OCI-M2 (cell line): Measurements from ENCODE around the gene COL4A3.

ENCODE experiments used
- DNase-seq: peaks from one replicate; lab custom pipeline; 2025; ENCODE audit not compliant: unreplicated experiment; lab: John Stamatoyannopoulos, UW

COL4A3 gene

GRCh38 chr2:227335713-227336112 lies 171.3 kb downstream of the COL4A3 start:
- no peak for DNase-seq

- no peak for DNase-seq
Measured at GRCh38 chr2:227337442-227337841, 173.0 kb downstream of the COL4A3 start.

- DNase-seq: no peak
Measured at GRCh38 chr2:227339098-227339599, 174.7 kb downstream of the COL4A3 start.

- DNase-seq: no peak
Measured at GRCh38 chr2:227340106-227340505, 175.7 kb downstream of the COL4A3 start.

- no peak for DNase-seq
Measured at GRCh38 chr2:227341553-227341952, 177.1 kb downstream of the COL4A3 start.

GRCh38 chr2:227344231-227344630 lies 179.8 kb downstream of the COL4A3 start:
- DNase-seq: no peak

GRCh38 chr2:227347117-227347516 lies 182.7 kb downstream of the COL4A3 start:
- no peak for DNase-seq

GRCh38 chr2:227348324-227348723 lies 183.9 kb downstream of the COL4A3 start:
- DNase-seq: no peak

GRCh38 chr2:227349989-227350612 lies 185.7 kb downstream of the COL4A3 start:
- no peak for DNase-seq

GRCh38 chr2:227351639-227352038 lies 187.2 kb downstream of the COL4A3 start:
- DNase-seq: no peak

GRCh38 chr2:227360351-227360750 lies 195.9 kb downstream of the COL4A3 start:
- DNase-seq: no peak

GRCh38 chr2:227363756-227364155 lies 199.3 kb downstream of the COL4A3 start:
- no peak for DNase-seq
